Measurements from ENCODE around the gene CNST.
A peak's percentile ranks its signal among the peaks of the same experiment; 100 is the strongest.
"Not testable (repeated sequence)": the region's sequence is repeated elsewhere in the genome, so short reads cannot be mapped to it uniquely, and the experiment has no call there.

CNST gene

GRCh38 chr1:246629976-246630375 lies 63.7 kb downstream of the CNST start:
- no peak for DNase-seq

GRCh38 chr1:246631426-246631825 lies 65.2 kb downstream of the CNST start:
- no peak for DNase-seq

GRCh38 chr1:246632281-246633168 lies 66.3 kb downstream of the CNST start:
- no peak for DNase-seq

GRCh38 chr1:246634659-246635058 lies 68.4 kb downstream of the CNST start:
- DNase-seq: not testable (repeated sequence)

- DNase-seq: no peak
These were observed 72.8 kb downstream of the CNST start for GRCh38 chr1:246638941-246639655.

- DNase-seq: no peak
These were observed 73.5 kb downstream of the CNST start for GRCh38 chr1:246639732-246640131.

- DNase-seq: no peak
These were observed 74.5 kb downstream of the CNST start for GRCh38 chr1:246640747-246641146.

GRCh38 chr1:246641394-246641793 lies 75.1 kb downstream of the CNST start:
- DNase-seq: no peak

- no peak for DNase-seq
These were observed 76.5 kb downstream of the CNST start for GRCh38 chr1:246642719-246643118.

- peak; percentile 32 for DNase-seq
These were observed 80.9 kb downstream of the CNST start for GRCh38 chr1:246647113-246647512.

GRCh38 chr1:246647513-246647912 lies 81.3 kb downstream of the CNST start:
- DNase-seq: no peak

- no peak for DNase-seq
These were observed 84.9 kb downstream of the CNST start for GRCh38 chr1:246651012-246651695.

GRCh38 chr1:246658567-246658966 lies 92.3 kb downstream of the CNST start:
- DNase-seq: no peak

GRCh38 chr1:246659594-246660140 lies 93.4 kb downstream of the CNST start:
- DNase-seq: no peak

GRCh38 chr1:246661451-246661850 lies 95.2 kb downstream of the CNST start:
- no peak for DNase-seq

GRCh38 chr1:246667773-246668172 lies 101.5 kb downstream of the CNST start:
- no peak for DNase-seq

GRCh38 chr1:246669659-246670058 lies 103.4 kb downstream of the CNST start:
- no peak for DNase-seq

- no peak for DNase-seq
These were observed 107.8 kb downstream of the CNST start for GRCh38 chr1:246674049-246674448.

GRCh38 chr1:246677842-246678241 lies 111.6 kb downstream of the CNST start:
- DNase-seq: no peak

GRCh38 chr1:246678816-246679793 lies 112.8 kb downstream of the CNST start:
- no peak for DNase-seq

GRCh38 chr1:246679794-246680177 lies 113.5 kb downstream of the CNST start:
- DNase-seq: no peak

GRCh38 chr1:246680190-246680589 lies 113.9 kb downstream of the CNST start:
- no peak for DNase-seq

Measured in 8988T (cell line).